T-cell (primary cell): ENCODE data around the gene PPP1R14B. TPM values are rescaled to one million over a fixed set of nuclear protein-coding genes. Genes with fewer than 3 reads are reported as not detected.
A peak's percentile ranks its signal among the peaks of the same experiment; 100 is the strongest.
"Not testable (repeated sequence)": the region's sequence is repeated elsewhere in the genome, so short reads cannot be mapped to it uniquely, and the experiment has no call there.

Experiments
- ATAC-seq, 4 experiments: fragments of 200-7000 bp in 3 of 4; fragments of 150-1000 bp in 1 of 4; cut with Tn5 transposase; replicated peaks in 1 of 4; 1 replicate in 3 of 4; 2 replicates in 1 of 4; pipeline ENCODE4 v1.10.0; 2021; ENCODE audit warnings: moderate library complexity in 3 of 4, mild to moderate bottlenecking in 2 of 4, moderate number of reproducible peaks in 1 of 4
- CTCF ChIA-PET, 2 donors: fragments of 300-600 bp; sonication (Branson Sonifier 250); formaldehyde crosslinking; loops; one replicate each; lab custom pipeline; 2022; ENCODE audit warnings: antibody characterized with exemption in 2 of 2; lab: Charles Lee
- POLR2A ChIA-PET, 2 donors: fragments of 300-600 bp; sonication (Branson Sonifier 250); formaldehyde crosslinking; loops; one replicate each; lab custom pipeline; 2022; ENCODE audit warnings: antibody characterized with exemption in 2 of 2; lab: Charles Lee
- DNase-seq, 35 experiments: peaks; one replicate each; pipeline versions ENCODE4 v3.0.0 to v3.0.0-alpha.2; 2013 to 2023
- H3K27ac ChIP-seq: one replicate; pipeline ENCODE4 v1.5.1; 2013; ENCODE audit warnings: low read length
- H3K27me3 ChIP-seq, 2 experiments: replicated peaks in 1 of 2; 1 replicate in 1 of 2; 2 replicates in 1 of 2; pipeline versions ENCODE4 v1.6.1 to v1.7.0; 2013; ENCODE audit warnings: low read length in 1 of 2, mixed read lengths in 1 of 2; ENCODE audit not compliant: control insufficient read depth in 2 of 2, insufficient read depth in 2 of 2; ENCODE audit errors: extremely low read depth in 1 of 2
- H3K36me3 ChIP-seq, 2 donors: 1 replicate in 1 of 2; 2 replicates in 1 of 2; pipeline versions ENCODE4 v1.6.1 to v1.7.0; 2013; ENCODE audit warnings: low read length in 1 of 2; ENCODE audit not compliant: control insufficient read depth in 2 of 2, insufficient read depth in 1 of 2; ENCODE audit errors: extremely low read depth in 1 of 2
- H3K4me1 ChIP-seq, 2 experiments: 1 replicate in 1 of 2; 2 replicates in 1 of 2; pipeline versions ENCODE4 v1.6.1 to v1.7.0; 2013; ENCODE audit warnings: low read length in 2 of 2, mixed read lengths in 1 of 2; ENCODE audit not compliant: insufficient read depth in 2 of 2, control insufficient read depth in 1 of 2; ENCODE audit errors: extremely low read depth in 1 of 2
- H3K4me3 ChIP-seq, 2 donors: 1 replicate in 1 of 2; 2 replicates in 1 of 2; pipeline versions ENCODE4 v1.5.1 to v1.7.0; 2013; ENCODE audit warnings: mild to moderate bottlenecking in 2 of 2, low read length in 1 of 2, moderate library complexity in 1 of 2; ENCODE audit not compliant: control insufficient read depth in 1 of 2; ENCODE audit errors: extremely low read depth in 1 of 2
- H3K9me3 ChIP-seq: 2 replicates; pipeline ENCODE4 v1.7.0; 2013
- H3K27ac Mint-ChIP-seq, 2 donors: one replicate each; pipeline ENCODE4 v1.8.0; 2020 to 2021; ENCODE audit warnings: mild to moderate bottlenecking in 2 of 2, mixed read lengths in 2 of 2
- H3K27me3 Mint-ChIP-seq, 2 donors: one replicate each; pipeline ENCODE4 v1.8.0; 2021 to 2022; ENCODE audit warnings: mixed read lengths in 2 of 2
- H3K36me3 Mint-ChIP-seq: one replicate; pipeline ENCODE4 v1.8.0; 2021; ENCODE audit warnings: mixed read lengths
- H3K4me1 Mint-ChIP-seq, 3 donors: one replicate each; pipeline ENCODE4 v1.8.0; 2020 to 2022; ENCODE audit warnings: mixed read lengths in 3 of 3, mild to moderate bottlenecking in 1 of 3
- H3K4me3 Mint-ChIP-seq, 3 donors: one replicate each; pipeline ENCODE4 v1.8.0; 2020 to 2022; ENCODE audit warnings: mild to moderate bottlenecking in 3 of 3, mixed read lengths in 3 of 3, moderate library complexity in 3 of 3
- H3K9me3 Mint-ChIP-seq, 3 donors: one replicate each; pipeline ENCODE4 v1.8.0; 2020 to 2022; ENCODE audit warnings: mixed read lengths in 3 of 3
- WGBS: methylation state at CpG from one replicate; pipeline ENCODE4 v1.1.5; 2013; ENCODE audit warnings: missing lambda C conversion rate; ENCODE audit not compliant: insufficient coverage; 5-methylcytosine and 5-hydroxymethylcytosine counted together
- total RNA-seq, 35 experiments: library from RNA in 6 of 35; stranded (reverse) in 6 of 35; fragments of 120-200 nt in 1 of 35; gene quantifications; one replicate each; pipeline versions ENCODE4 v1.2.1 to v1.2.4 and lab custom pipeline; 2013 to 2026

The PPP1R14B gene
- total RNA-seq, 5 donors from 2014 or later (not counting 1 experiment from before 2014, with no cell fraction given), result 31.2 to 143 (median 88.1) TPM

- Mint-ChIP-seq H3K36me3 (no peaks in the 10 kb centered on the region), H3K27me3 (no peaks in the 10 kb centered on the region), H3K4me3 (peak overlapping the region; percentile 39 to 52 (median 43)), H3K9me3 (no peaks in the 10 kb centered on the region), H3K27ac (no peak overlapping the region), H3K4me1 (peaks cover 25 to 31% (median 28%) of the 10 kb centered on the region in 3 donors)
- H3K27me3 ChIP-seq, result peaks cover 0 to 17% of the 10 kb centered on the region in 2 experiments
- no peak for DNase-seq
- POLR2A ChIA-PET, result no interaction called here
- no peak overlapping the region for H3K27ac ChIP-seq
- 97% methylated on average over 2 of the region's 8 CpGs for WGBS
- ATAC-seq, result no peak
- no peaks in the 10 kb centered on the region for H3K36me3 ChIP-seq
- CTCF ChIA-PET, result interaction anchor here in 1 of 2 donors (0.6 to 2.0 kb wide), 3 partner anchors 33 to 55 kb away, joined by 4 to 7 read pairs (median 5); no protein-coding TSS in a partner anchor
- H3K4me3 ChIP-seq, result no peak overlapping the region
- peaks cover 11 to 57% of the 10 kb centered on the region in 2 experiments for H3K4me1 ChIP-seq
- no peaks in the 10 kb centered on the region for H3K9me3 ChIP-seq
Measured at GRCh38 chr11:64249563-64250414, 3.0 kb upstream of the PPP1R14B start.

GRCh38 chr11:64249038-64249437 is 2.3 kb upstream of the PPP1R14B start:
- no peak for DNase-seq
- no peaks in the 10 kb centered on the region for H3K9me3 ChIP-seq
- peaks cover 11 to 61% of the 10 kb centered on the region in 2 experiments for H3K4me1 ChIP-seq
- Mint-ChIP-seq H3K4me3 (peak overlapping the region in 2 of 3 donors; percentile 21 to 39), H3K27me3 (no peaks in the 10 kb centered on the region), H3K9me3 (no peaks in the 10 kb centered on the region), H3K4me1 (peaks cover 25 to 34% (median 28%) of the 10 kb centered on the region in 3 donors), H3K36me3 (no peaks in the 10 kb centered on the region), H3K27ac (no peak overlapping the region)
- no peak overlapping the region for H3K27ac ChIP-seq
- no peak for ATAC-seq
- POLR2A ChIA-PET, result no interaction called here
- H3K4me3 ChIP-seq, result no peak overlapping the region
- WGBS, result 89% methylated on average over 3 of the region's 4 CpGs
- H3K27me3 ChIP-seq, result peaks cover 0 to 17% of the 10 kb centered on the region in 2 experiments
- peaks cover 0 to 3% of the 10 kb centered on the region in 2 donors for H3K36me3 ChIP-seq
- CTCF ChIA-PET, result interaction anchor here in 1 of 2 donors (0.6 to 2.0 kb wide), 2 partner anchors 34 to 55 kb away, joined by 5 to 7 read pairs; no protein-coding TSS in a partner anchor

GRCh38 chr11:64248578-64248977 is 1.8 kb upstream of the PPP1R14B start:
- H3K27ac Mint-ChIP-seq, result no peak overlapping the region

GRCh38 chr11:64247729-64248531 is 1.2 kb upstream of the PPP1R14B start:
- H3K27ac ChIP-seq, result no peak overlapping the region
- Mint-ChIP-seq H3K27me3 (no peaks in the 10 kb centered on the region), H3K4me3 (peak overlapping the region; percentile 65 to 89 (median 76)), H3K9me3 (no peaks in the 10 kb centered on the region), H3K27ac (peak overlapping the region in 1 of 2 donors; percentile 34), H3K36me3 (no peaks in the 10 kb centered on the region), H3K4me1 (peaks cover 32 to 45% (median 35%) of the 10 kb centered on the region in 3 donors)
- peaks cover 13 to 63% of the 10 kb centered on the region in 2 experiments for H3K4me1 ChIP-seq
- H3K4me3 ChIP-seq, result no peak overlapping the region
- CTCF ChIA-PET, result no interaction called here
- H3K36me3 ChIP-seq, result peaks cover 6 to 10% of the 10 kb centered on the region in 2 donors
- POLR2A ChIA-PET, result no interaction called here
- DNase-seq (no peak), ATAC-seq (no peak)
- 76% methylated on average over 27 of the region's 31 CpGs for WGBS
- no peaks in the 10 kb centered on the region for H3K9me3 ChIP-seq
- H3K27me3 ChIP-seq, result peaks cover 0 to 17% of the 10 kb centered on the region in 2 experiments

More at GRCh38 chr11:64248578-64248977, 1.8 kb upstream of the PPP1R14B start:
- POLR2A ChIA-PET, result no interaction called here
- Histone ChIP-seq H3K9me3 (no peaks in the 10 kb centered on the region), H3K27ac (no peak overlapping the region), H3K27me3 (peaks cover 0 to 17% of the 10 kb centered on the region in 2 experiments), H3K4me3 (no peak overlapping the region), H3K4me1 (peaks cover 11 to 61% of the 10 kb centered on the region in 2 experiments), H3K36me3 (peaks cover under 1 to 7% of the 10 kb centered on the region in 2 donors)
- Mint-ChIP-seq H3K4me3 (peak overlapping the region in 2 of 3 donors; percentile 76 to 89), H3K9me3 (no peaks in the 10 kb centered on the region), H3K27me3 (no peaks in the 10 kb centered on the region), H3K36me3 (no peaks in the 10 kb centered on the region), H3K4me1 (peaks cover 30 to 39% (median 31%) of the 10 kb centered on the region in 3 donors)
- ATAC-seq (no peak), DNase-seq (no peak)
- CTCF ChIA-PET, result no interaction called here
- WGBS, result 87% methylated on average over 7 of the region's 7 CpGs

- WGBS, result under 1% methylated on average over 34 of the region's 43 CpGs
- H3K9me3 Mint-ChIP-seq, H3K4me3 ChIP-seq, DNase-seq, H3K9me3 ChIP-seq, H3K27me3 Mint-ChIP-seq, H3K36me3 Mint-ChIP-seq, POLR2A ChIA-PET, H3K27ac ChIP-seq, CTCF ChIA-PET, H3K27me3 ChIP-seq: not testable (repeated sequence)
- H3K4me3 Mint-ChIP-seq, result peak overlapping the region; percentile 76 to 89 (median 83)
- peak overlapping the region in 1 of 2 donors; percentile 66 for H3K27ac Mint-ChIP-seq
- Histone ChIP-seq H3K36me3 (peaks cover 6 to 10% of the 10 kb centered on the region in 2 donors), H3K4me1 (peaks cover 14 to 63% of the 10 kb centered on the region in 2 experiments)
- H3K4me1 Mint-ChIP-seq, result peaks cover 35 to 46% (median 36%) of the 10 kb centered on the region in 3 donors
- peak; percentile 13 to 34 (median 17) for ATAC-seq
Measured at GRCh38 chr11:64246621-64246870, 197 bp downstream of the PPP1R14B start.
